Activated CD4-positive, CD25-positive, alpha-beta regulatory T cell (primary cell): ENCODE measurements around the gene NOP9.

ENCODE experiments used
- DNase-seq, 4 experiments: peaks; one replicate each; lab custom pipeline; 2025; lab: John Stamatoyannopoulos, UW

Gene NOP9

DNA sequence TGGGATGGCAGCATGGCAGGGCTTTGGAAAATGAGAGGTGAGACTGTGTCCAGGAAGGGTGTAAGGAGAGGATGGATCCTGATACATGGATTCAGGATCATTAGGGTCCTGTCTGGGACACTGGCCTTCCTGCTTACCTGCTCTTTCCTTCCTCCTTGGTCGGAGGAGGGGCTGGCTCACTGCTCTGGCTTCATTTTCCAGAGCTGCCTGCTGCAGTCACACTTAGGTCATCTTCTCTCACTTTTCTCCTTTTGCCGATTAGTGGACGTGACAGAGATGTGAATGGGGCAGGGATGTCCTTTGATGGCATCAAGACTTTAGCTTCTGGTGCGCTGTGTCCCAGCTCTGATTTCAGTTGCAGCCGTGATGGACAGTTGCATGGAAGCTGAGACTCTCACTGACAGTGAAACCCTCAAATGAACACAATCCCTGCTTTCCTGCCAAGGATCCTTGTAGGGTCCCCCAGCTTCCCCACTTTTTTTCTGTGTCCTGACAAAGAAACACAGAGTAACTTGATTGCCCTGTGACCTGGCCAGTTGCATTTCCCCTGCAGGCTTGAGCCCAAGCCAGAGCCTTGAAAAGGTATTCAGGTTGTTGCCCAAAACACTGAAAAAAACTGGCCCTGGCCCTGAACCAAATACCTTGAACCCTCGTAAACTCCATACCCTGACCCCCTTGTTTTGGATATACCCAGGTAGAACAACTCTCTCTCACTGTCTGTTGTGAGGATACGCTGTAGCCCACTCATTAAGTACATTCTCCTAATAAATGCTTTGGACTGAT is 8.9 kb downstream of the NOP9 start:
- no peak for DNase-seq

DNA sequence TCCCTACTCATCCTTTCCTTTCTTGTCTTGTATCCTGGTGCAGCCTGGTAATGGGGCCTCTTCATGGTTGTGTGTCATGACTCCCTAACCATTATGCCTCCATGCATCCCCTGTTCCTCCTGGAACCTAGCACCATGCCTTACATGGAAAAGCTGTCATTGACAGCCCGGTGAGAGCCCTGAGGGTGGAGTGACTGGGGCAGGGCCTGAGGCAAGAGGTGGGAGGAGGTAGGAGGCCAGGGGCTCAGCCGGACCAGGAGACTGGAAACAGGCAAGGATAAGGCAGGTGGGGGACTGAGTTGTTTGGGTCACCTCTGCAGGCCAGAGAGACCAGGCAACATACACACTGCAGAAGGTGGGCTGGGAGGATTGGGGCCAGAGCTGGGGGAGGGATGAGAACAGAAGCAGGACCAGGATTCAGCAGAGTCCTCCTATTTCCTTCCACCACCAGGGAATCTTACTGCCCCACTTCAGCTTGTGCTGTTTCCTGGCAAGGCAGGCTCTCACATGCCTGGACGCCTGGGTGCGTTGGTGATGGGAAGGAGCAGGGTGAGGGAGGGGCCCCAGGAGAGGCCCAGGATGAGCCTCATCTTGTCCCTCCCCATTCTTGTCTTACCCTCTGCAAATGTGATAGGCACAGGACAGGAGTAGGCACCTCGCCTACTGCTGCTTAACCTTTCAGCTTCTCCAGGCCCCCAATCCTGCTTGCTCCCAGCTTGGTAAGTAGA is 10.1 kb downstream of the NOP9 start, which contains the start of gene LTB4R2:
LTB4R2 (plus strand) TSS at position 603 of the 727 bp plus-strand sequence. CDS start 525 bp downstream, outside the sequence.
- DNase-seq = no peak

DNA sequence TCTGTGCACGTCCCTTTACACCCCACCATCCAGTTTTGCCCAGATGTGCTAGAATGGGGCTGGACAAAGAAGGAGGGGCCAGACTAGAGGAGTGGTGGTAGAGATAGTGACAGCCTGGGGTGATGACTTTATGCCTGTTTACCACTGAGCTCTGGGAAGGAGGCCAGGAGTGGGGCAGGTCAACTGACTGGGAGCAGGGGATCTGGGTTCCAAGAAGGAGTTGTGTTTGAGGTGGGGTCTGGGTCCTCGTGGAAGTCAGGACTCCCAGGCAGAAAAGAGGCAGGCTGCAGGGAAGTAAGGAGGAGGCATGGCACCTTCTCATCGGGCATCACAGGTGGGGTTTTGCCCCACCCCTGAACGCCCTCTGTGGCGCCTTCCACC is 10.6 kb downstream of the NOP9 start:
- DNase-seq = no peak

DNA sequence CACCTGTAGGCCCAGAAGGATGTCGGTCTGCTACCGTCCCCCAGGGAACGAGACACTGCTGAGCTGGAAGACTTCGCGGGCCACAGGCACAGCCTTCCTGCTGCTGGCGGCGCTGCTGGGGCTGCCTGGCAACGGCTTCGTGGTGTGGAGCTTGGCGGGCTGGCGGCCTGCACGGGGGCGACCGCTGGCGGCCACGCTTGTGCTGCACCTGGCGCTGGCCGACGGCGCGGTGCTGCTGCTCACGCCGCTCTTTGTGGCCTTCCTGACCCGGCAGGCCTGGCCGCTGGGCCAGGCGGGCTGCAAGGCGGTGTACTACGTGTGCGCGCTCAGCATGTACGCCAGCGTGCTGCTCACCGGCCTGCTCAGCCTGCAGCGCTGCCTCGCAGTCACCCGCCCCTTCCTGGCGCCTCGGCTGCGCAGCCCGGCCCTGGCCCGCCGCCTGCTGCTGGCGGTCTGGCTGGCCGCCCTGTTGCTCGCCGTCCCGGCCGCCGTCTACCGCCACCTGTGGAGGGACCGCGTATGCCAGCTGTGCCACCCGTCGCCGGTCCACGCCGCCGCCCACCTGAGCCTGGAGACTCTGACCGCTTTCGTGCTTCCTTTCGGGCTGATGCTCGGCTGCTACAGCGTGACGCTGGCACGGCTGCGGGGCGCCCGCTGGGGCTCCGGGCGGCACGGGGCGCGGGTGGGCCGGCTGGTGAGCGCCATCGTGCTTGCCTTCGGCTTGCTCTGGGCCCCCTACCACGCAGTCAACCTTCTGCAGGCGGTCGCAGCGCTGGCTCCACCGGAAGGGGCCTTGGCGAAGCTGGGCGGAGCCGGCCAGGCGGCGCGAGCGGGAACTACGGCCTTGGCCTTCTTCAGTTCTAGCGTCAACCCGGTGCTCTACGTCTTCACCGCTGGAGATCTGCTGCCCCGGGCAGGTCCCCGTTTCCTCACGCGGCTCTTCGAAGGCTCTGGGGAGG is 11.3 kb downstream of the NOP9 start, which contains the start of gene LTB4R:
LTB4R (plus strand) TSS at position 857 of the 959 bp plus-strand sequence. CDS start 4,150 bp downstream, outside the sequence.
- DNase-seq = peak in 3 of 4 experiments; percentile 31 to 59 (median 53)

DNA sequence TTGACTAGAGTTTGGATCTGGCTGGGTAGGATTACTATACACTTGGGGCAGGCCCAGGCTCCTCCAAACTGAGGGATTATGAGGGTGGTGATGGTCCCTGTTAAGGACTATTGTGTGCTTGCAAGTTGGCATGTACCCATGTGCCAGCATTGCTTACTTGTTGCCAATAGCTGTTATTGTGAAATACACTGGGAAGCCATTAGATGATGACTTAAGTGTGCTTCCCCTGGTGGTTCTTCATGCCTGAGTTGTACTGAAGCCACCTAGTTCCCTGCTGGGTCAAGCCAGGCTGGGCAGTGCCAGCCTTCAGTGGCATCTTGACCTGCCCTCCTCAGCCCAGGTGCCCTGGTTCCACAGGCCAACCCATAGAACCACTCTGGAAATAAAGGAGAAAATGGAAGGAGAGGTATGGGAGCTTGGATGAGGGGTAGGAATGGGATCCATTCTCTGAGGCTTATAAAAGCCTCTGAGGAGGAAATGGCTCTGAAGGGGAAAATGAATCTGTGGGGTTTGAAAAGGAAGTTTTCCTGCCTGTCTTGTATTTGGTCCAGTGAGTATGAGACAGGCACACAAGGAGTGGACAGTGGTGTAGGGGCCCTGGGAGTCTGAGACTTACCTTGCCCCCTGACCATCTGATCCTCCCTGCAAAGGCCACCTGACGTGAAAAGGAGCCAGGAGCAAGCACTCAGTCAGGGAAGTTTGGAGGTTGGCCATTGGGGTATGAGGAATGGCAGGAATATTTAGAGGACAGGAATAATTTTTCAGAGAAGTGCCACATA is 12.4 kb downstream of the NOP9 start:
- DNase-seq = no peak

DNA sequence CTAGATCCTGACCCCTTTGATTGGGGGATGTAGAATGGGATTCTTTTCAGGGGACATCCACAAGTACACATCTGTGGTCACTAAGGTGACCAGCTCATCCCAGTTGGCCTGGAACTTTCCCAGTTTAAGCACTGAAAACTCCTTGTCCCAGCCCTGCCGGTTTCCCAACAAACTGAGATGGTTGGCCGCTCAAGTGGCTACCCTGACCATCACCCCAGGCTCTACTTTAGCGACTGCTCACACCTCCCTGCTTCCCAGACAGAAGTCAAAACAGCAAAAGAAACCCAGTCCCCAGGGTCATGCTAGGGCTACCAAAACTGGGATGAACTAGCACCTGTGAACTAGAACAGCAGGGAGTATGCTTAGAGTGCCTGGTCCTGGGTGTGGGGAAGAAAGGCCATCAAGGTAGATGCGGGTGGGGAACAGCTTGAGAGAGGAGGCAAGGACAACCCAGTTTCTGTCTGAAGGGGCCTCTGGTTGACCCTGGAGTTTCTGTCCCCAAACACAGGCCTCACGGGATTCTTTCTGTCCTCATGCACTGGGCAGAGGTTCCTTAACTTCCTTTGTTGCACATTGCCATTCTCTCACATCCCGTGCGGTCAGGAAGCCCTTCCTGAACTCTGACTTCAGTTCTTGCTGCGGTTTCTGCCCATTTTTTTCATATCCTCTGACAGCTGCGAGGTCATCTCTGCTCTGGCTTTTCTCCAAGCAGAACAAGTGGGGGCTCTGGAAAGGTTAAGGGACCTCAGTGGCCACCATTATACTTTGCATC is 13.3 kb downstream of the NOP9 start:
- DNase-seq = no peak

DNA sequence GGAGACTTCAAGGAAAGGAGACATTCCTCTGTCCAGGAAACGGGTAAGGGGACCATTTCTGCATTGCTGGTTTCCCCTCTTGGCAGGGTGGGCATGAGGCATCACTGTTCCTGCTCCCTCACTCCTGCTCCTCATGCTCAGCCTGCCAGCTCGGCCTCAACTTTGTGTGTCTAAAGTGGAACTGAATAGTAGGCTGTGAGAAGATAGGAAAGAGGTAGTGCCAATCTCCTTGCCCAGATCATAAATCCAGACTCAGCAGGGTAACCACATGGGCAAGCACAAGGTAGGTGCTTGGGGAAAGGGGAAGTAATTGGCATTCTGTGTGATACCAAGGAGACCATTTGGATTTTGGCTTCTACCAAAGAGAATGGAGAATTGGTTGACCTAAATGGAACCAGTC is 14.3 kb downstream of the NOP9 start:
- no peak for DNase-seq

DNA sequence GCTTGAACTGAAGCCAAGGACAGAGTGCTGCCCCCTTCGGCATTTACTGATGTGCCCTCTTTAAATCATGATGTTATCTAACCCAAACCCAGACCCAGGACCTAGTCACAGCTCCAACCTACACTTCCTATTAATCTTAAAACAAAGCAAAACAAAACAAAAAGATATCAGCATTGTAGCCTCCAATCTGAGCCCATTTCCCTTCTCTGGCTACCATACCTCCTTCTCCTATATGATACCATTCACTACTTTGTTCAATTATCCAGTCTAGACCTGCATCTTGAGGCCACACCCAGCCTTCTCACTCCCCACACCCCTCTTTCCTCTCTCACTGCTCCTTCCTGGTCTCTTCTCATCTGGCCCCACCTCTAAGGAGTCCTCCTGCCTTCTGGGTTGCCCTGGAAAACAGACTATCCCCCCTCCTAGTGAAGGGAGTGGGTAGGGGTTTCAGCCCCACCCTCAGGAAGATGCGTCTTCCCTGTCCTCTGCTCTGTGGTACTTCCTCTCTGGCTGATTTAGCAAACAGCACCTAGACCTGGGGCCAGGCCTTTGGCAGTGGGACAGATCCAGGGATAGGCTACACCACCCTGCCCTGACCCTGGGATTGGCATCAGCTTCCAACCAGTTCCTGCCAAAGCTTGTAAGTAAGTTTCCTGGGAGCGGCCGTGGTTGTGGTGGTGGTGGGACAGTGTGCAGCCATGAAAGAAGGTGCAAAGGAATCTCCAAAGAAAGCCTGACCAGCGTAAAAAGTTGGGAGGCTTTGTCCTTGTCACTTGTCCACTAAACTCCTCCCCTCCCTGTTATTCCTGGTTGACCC is 14.9 kb downstream of the NOP9 start:
- DNase-seq = no peak

DNA sequence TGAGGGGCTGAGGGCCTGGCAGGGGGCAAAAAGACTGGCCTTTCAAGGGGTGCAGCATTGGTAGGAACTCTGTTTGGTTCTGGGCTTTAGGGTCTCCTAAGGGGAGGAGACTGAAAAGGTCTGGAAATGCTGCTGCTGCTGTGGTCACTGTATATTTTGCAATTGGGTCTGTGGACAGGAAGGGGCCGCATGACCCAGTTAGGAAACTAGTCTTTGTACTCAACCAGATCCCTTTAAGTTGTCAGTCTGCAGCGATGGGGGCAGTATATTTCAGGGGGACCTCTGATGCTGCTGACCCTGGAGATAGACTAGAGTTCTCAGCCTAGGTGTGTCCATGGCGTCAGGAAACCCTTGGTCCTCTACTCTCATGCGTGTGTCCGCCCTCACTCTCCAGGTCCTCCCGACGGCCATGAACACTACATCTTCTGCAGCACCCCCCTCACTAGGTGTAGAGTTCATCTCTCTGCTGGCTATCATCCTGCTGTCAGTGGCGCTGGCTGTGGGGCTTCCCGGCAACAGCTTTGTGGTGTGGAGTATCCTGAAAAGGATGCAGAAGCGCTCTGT is 15.7 kb downstream of the NOP9 start:
- DNase-seq = no peak

DNA sequence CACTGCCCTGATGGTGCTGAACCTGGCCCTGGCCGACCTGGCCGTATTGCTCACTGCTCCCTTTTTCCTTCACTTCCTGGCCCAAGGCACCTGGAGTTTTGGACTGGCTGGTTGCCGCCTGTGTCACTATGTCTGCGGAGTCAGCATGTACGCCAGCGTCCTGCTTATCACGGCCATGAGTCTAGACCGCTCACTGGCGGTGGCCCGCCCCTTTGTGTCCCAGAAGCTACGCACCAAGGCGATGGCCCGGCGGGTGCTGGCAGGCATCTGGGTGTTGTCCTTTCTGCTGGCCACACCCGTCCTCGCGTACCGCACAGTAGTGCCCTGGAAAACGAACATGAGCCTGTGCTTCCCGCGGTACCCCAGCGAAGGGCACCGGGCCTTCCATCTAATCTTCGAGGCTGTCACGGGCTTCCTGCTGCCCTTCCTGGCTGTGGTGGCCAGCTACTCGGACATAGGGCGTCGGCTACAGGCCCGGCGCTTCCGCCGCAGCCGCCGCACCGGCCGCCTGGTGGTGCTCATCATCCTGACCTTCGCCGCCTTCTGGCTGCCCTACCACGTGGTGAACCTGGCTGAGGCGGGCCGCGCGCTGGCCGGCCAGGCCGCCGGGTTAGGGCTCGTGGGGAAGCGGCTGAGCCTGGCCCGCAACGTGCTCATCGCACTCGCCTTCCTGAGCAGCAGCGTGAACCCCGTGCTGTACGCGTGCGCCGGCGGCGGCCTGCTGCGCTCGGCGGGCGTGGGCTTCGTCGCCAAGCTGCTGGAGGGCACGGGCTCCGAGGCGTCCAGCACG is 16.4 kb downstream of the NOP9 start:
- no peak for DNase-seq

DNA sequence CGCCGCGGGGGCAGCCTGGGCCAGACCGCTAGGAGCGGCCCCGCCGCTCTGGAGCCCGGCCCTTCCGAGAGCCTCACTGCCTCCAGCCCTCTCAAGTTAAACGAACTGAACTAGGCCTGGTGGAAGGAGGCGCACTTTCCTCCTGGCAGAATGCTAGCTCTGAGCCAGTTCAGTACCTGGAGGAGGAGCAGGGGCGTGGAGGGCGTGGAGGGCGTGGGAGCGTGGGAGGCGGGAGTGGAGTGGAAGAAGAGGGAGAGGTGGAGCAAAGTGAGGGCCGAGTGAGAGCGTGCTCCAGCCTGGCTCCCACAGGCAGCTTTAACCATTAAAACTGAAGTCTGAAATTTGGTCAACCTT is 16.9 kb downstream of the NOP9 start:
- DNase-seq = no peak

DNA sequence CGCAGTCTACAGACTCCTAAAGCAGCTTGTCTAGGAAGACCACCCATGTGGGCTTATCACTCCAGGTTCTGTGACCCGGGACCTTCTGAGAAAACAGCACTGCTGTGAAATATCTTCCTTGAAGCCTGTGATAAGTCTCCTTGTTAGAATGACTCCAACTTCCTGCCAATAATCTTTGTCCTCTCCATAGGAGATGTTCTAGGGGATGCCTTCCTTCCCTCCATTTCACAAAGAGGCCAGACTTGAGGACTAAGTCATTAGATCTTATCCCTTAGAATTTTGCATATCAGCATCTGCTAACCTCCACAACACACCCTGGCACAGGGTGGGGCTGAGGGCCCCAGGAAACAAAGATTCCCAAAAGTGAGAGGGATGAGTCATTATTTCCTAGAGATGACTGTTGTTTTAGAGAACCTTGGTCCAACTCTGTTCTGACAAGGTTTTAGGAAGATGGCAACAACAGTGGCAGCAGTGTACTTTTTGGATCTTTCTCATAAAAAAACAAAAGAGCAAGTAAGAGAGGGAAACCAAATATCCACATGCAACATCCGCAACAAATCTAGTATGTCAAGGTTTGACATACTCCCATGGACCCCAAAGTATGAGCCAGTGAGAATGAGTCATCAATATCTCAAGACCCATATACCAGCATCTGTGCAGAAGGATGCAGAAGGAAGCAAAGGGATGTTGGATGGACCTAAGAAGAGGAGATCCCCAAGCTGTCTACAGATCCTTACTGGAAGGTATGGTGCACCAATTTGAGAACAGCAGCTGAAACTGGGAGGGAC is 17.7 kb downstream of the NOP9 start:
- DNase-seq = no peak

DNA sequence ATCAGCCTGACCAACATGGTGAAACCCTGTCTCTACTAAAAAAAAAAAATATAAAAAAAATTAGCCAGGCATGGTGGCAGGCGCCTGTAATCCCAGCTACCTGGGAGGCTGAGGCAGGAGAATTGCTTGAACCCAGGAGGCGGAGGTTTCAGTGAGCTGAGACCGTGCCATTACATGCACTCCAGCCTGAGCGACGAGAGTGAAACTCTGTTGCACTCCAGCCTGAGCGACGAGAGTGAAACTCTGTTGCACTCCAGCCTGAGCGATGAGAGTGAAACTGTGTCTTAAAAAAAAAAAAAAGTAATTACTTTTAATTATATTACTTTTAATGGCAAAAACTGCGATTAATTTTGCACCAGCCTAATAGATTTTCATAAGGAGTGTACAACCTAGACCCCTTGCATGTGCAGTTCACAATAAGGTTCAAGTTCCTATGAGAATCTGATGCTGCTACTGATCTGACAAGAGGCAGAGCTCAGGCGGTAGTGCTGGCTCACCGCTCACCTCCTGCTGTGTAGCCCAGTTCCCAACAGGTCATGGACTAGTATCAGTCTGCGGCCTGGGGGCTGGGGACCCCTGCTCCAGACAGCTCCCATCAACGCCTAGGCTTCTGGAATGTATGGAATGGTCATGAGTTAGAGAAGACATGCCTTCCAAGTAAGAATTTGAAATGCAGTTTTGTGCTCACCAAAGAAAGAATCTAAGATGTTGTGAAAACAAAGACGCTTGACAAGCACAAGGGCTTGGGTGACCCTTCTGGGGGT is 21.7 kb downstream of the NOP9 start:
- no peak for DNase-seq

DNA sequence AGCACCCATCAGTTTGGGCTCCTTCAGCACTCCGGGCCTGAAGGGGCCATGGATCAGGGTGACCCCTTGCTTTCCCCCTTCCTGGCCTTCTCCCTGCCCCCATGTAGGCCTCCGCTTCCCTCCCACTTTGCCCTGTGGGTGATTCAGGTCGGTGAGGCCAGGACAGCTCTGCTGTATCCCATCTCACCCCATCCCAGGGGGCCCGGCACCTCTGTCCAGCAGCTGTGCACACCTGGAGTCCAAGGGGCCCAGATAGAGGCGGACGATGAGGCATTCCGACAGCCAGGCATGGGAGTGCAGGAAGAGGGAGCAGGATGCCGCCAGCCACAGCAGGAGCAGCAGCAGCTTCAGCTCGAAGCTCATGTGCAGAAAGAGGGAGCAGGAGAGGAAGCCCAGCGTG is 23.0 kb downstream of the NOP9 start:
- DNase-seq = no peak

DNA sequence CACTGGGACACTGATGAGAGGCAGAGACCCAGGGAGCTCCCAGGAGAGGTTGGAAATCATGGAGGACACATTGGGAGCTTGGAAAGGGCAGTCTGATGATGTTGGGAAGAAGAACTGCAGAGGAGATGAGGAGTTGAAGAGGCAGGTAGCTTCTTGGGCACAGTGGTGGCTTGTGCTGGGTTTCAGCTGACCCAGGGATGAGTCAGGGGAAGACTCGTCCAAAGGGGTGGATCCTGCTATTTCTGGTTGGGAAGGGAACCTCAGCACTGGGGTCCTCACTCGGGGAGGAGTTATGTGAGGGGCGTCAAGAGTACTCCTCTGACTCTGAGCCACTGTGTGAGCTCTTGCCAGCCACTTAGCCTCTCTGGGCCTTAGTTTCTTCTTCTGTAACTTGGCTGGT is 23.7 kb downstream of the NOP9 start:
- DNase-seq = no peak

DNA sequence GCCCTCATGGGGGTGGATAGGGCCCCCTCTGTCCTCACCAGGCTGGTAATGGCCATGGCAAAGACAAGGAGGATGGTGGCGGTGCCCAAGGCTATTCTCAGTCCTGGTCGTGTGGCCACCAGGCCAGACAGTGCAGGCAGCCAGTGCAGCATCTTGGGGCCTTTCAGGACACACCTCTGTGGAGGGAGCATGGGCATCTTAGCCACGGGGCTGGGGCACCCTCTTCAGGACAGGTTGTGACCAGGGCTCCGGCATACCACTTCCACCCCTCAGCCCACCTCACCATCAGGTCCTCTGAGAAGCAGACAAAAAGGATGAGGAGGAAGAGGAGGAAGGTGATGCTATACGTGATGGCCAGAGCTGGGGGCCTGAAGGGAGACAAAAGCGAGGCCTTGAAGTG is 24.4 kb downstream of the NOP9 start:
- no peak for DNase-seq

DNA sequence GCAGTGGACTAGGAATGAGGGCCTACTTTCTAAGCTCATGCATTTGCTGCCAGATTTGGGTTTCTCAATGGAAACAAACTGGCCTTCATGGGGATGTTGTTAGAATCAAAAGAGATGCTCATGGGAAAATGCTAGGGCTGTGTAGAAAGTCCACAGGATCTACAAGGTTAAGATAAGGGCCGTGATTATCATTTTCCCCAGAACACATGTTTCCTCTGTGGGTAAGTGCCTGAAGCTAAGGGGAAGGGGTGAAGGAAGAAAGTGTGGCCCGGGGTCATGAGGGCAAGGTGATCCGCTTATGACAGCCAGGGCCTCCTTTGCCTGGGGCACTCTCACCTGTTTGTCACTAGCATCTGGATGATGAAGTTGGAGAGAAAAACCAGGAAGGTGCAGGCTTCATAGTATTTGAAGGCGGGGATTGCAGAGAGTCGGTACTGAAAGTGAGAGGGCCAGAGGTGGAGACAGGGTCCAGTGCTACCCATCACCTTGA is 25.4 kb downstream of the NOP9 start:
- DNase-seq = no peak
